Mesenchymal stem cell (in vitro differentiated cells and primary cell): ENCODE data around the gene AP3S2.
"Not testable (repeated sequence)": the region's sequence is repeated elsewhere in the genome, so short reads cannot be mapped to it uniquely, and the experiment has no call there.

ENCODE experiments used
- DNase-seq: peaks from one replicate; pipeline ENCODE4 v3.0.0-alpha.2; 2013
- H2AFZ ChIP-seq: one replicate; pipeline ENCODE4 v1.6.1; 2013; ENCODE audit warnings: low read depth, mild to moderate bottlenecking, control low read depth, inconsistent platforms, low read length, moderate library complexity
- H2AK5ac ChIP-seq: 2 replicates; pipeline ENCODE4 v1.6.1; 2013; ENCODE audit warnings: low read length, moderate library complexity, mild to moderate bottlenecking, inconsistent platforms; ENCODE audit not compliant: severe bottlenecking
- H2BK120ac ChIP-seq: one replicate; pipeline ENCODE4 v1.6.1; 2013; ENCODE audit warnings: low read depth, mild to moderate bottlenecking, inconsistent platforms, low read length, moderate library complexity
- H2BK12ac ChIP-seq, 2 experiments: one replicate each; pipeline ENCODE4 v1.6.1; 2013; ENCODE audit warnings: inconsistent platforms in 2 of 2, low read length in 2 of 2, mild to moderate bottlenecking in 2 of 2, moderate library complexity in 2 of 2, control low read depth in 1 of 2
- H2BK15ac ChIP-seq: one replicate; pipeline ENCODE4 v1.6.1; 2013; ENCODE audit warnings: mild to moderate bottlenecking, low read depth, inconsistent platforms; ENCODE audit not compliant: poor library complexity, severe bottlenecking
- H2BK5ac ChIP-seq: 2 replicates; pipeline ENCODE4 v1.6.1; 2013; ENCODE audit warnings: low read depth, mild to moderate bottlenecking, low read length, control low read depth, inconsistent platforms; ENCODE audit not compliant: poor library complexity, severe bottlenecking
- H3K14ac ChIP-seq, 2 experiments: one replicate each; pipeline ENCODE4 v1.6.1; 2013; ENCODE audit warnings: inconsistent platforms in 2 of 2, low read length in 2 of 2, control low read depth in 1 of 2, mild to moderate bottlenecking in 1 of 2, moderate library complexity in 1 of 2
- H3K18ac ChIP-seq, 2 experiments: one replicate each; pipeline ENCODE4 v1.6.1; 2013; ENCODE audit warnings: inconsistent platforms in 2 of 2, low read length in 2 of 2, control low read depth in 1 of 2, low read depth in 1 of 2, mild to moderate bottlenecking in 1 of 2
- H3K23ac ChIP-seq, 2 experiments: one replicate each; pipeline ENCODE4 v1.6.1; 2013; ENCODE audit warnings: inconsistent platforms in 2 of 2, low read length in 2 of 2, mild to moderate bottlenecking in 2 of 2, moderate library complexity in 2 of 2, control low read depth in 1 of 2
- H3K27ac ChIP-seq: 2 replicates; pipeline ENCODE4 v1.5.1; 2013; ENCODE audit warnings: mild to moderate bottlenecking, moderate library complexity, low read length, control low read depth, inconsistent platforms; ENCODE audit not compliant: poor library complexity, severe bottlenecking
- H3K27me3 ChIP-seq, 2 experiments: 2 replicates each; pipeline versions ENCODE4 v1.6.1 to v1.7.0; 2013; ENCODE audit warnings: low read length in 2 of 2, mild to moderate bottlenecking in 2 of 2, moderate library complexity in 2 of 2, control low read depth in 1 of 2, inconsistent platforms in 1 of 2; ENCODE audit not compliant: control insufficient read depth in 1 of 2, insufficient read depth in 1 of 2
- H3K36me3 ChIP-seq, 2 experiments: 2 replicates each; pipeline versions ENCODE4 v1.6.1 to v1.7.0; 2013; ENCODE audit warnings: low read length in 2 of 2, control low read depth in 1 of 2, inconsistent platforms in 1 of 2, low read depth in 1 of 2, mild to moderate bottlenecking in 1 of 2; ENCODE audit not compliant: insufficient read depth in 2 of 2, control insufficient read depth in 1 of 2
- H3K4ac ChIP-seq, 2 experiments: one replicate each; pipeline ENCODE4 v1.6.1; 2013; ENCODE audit warnings: inconsistent platforms in 2 of 2, low read length in 2 of 2, mild to moderate bottlenecking in 2 of 2, moderate library complexity in 2 of 2, control low read depth in 1 of 2, low read depth in 1 of 2
- H3K4me1 ChIP-seq: 2 replicates; pipeline ENCODE4 v1.6.1; 2013; ENCODE audit warnings: low read depth, low read length, control low read depth; ENCODE audit not compliant: control insufficient read depth, insufficient read depth
- H3K4me2 ChIP-seq: 2 replicates; pipeline ENCODE4 v1.6.1; 2013; ENCODE audit warnings: low read length, mild to moderate bottlenecking, inconsistent platforms; ENCODE audit not compliant: poor library complexity, severe bottlenecking
- H3K4me3 ChIP-seq, 2 experiments: 2 replicates each; pipeline versions ENCODE4 v1.5.1 to v1.7.0; 2013; ENCODE audit warnings: low read length in 2 of 2, mild to moderate bottlenecking in 2 of 2, control low read depth in 1 of 2, low read depth in 1 of 2; ENCODE audit not compliant: insufficient read depth in 1 of 2
- H3K79me1 ChIP-seq: replicated peaks from 2 replicates; pipeline ENCODE4 v1.6.1; 2013; ENCODE audit warnings: mild to moderate bottlenecking, control low read depth, low read length, inconsistent platforms; ENCODE audit not compliant: poor library complexity, severe bottlenecking
- H3K9ac ChIP-seq: 2 replicates; pipeline ENCODE4 v1.7.0; 2013; ENCODE audit warnings: mild to moderate bottlenecking, low read length, moderate library complexity
- H3K9me3 ChIP-seq: 2 replicates; pipeline ENCODE4 v1.7.0; 2013; ENCODE audit warnings: mild to moderate bottlenecking, low read length; ENCODE audit not compliant: control insufficient read depth
- H4K8ac ChIP-seq: one replicate; pipeline ENCODE4 v1.6.1; 2013; ENCODE audit warnings: inconsistent platforms, mild to moderate bottlenecking, low read length, moderate library complexity
- H4K91ac ChIP-seq: one replicate; pipeline ENCODE4 v1.6.1; 2013; ENCODE audit warnings: mild to moderate bottlenecking, low read length, inconsistent platforms
- WGBS: methylation state at CpG from one replicate; pipeline ENCODE4 v1.1.7; 2013; ENCODE audit warnings: mixed read lengths; 5-methylcytosine and 5-hydroxymethylcytosine counted together

The AP3S2 gene

DNA sequence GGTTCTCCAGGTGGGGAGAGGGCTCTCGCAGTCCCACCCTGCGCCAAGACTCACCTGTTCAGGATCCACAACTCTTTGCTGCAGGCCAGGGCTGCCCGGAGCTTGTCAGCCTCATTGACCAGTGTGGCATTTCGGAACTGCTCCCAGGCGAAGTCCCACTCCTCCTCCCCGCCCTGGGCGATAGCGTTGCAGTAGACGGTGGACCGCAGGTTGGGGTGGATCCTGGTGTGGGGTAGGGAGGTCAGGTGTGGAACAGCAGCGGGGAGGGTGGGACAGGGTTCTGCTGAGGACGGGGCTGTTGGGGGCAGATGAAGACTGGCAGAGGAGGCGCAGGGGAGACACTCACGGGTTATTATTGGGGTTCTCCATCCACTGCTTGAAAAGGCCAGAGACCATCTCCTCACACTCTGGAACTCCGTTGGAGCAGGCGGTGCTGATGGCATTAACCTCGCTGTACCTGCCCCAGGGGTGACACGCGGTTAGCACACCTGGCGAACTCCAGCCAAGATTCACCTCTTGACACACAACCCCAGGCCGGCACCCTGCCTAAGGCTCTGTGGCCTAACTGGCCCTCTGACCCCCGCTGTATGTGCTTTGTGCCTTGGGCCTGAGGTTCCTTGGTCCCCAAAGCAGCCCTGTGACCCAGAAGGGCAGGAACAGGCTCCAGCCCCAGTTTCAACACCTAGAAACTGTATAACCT lies 101.5 kb downstream of the AP3S2 start:
- Histone ChIP-seq H3K79me1 (no peaks in the 10 kb centered on the region), H3K4me3 (no peak overlapping the region), H3K14ac (no peak overlapping the region), H3K27ac (no peak overlapping the region), H3K27me3 (no peaks in the 10 kb centered on the region), H3K36me3 (peaks cover 30 to 92% of the 10 kb centered on the region in 2 experiments), H3K18ac (no peak overlapping the region), H3K4me1 (peaks cover 4% of the 10 kb centered on the region), H2AFZ (no peak overlapping the region), H2BK120ac (no peak overlapping the region), H2BK5ac (no peak overlapping the region), H2BK12ac (no peak overlapping the region), H4K8ac (no peak overlapping the region), H3K23ac (no peak overlapping the region), H3K9ac (peak overlapping the region; percentile 29), H3K4ac (no peak overlapping the region), H2AK5ac (no peak overlapping the region), H3K4me2 (no peak overlapping the region), H4K91ac (no peak overlapping the region), H3K9me3 (no peaks in the 10 kb centered on the region), H2BK15ac (no peak overlapping the region)
- WGBS = 93% methylated on average over 20 of the region's 22 CpGs
- no peak for DNase-seq

DNA sequence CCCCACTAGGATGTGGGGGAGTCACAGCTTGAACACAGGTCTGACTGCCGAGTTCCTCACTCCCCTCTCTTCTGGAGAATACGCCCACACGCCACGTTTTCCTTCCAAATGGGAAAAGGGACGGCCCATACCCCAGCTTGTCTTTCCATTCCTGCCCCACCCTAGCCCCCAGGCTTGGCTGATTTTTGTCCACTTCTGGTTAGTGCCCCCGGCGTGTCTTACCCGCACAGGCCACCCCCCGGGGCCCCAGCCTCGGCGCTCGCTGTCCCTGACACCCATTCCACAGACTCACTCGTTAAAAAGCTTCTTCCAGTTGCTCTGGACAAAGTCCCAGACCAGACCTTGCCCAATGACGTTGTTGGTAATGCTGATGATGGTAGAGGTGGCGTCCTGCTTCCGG lies 103.1 kb downstream of the AP3S2 start:
- Histone ChIP-seq H3K36me3 (peaks cover 26 to 91% of the 10 kb centered on the region in 2 experiments), H3K23ac (no peak overlapping the region), H2BK15ac (no peak overlapping the region), H4K91ac (no peak overlapping the region), H3K14ac (no peak overlapping the region), H3K9me3 (no peaks in the 10 kb centered on the region), H3K27me3 (no peaks in the 10 kb centered on the region), H2BK120ac (no peak overlapping the region), H3K4me3 (no peak overlapping the region), H3K4me2 (no peak overlapping the region), H2BK5ac (no peak overlapping the region), H2AFZ (no peak overlapping the region), H3K18ac (no peak overlapping the region), H4K8ac (no peak overlapping the region), H3K4ac (no peak overlapping the region), H3K4me1 (peaks cover 4% of the 10 kb centered on the region), H3K9ac (no peak overlapping the region), H3K79me1 (no peaks in the 10 kb centered on the region), H2AK5ac (no peak overlapping the region), H3K27ac (no peak overlapping the region), H2BK12ac (no peak overlapping the region)
- WGBS = 93% methylated on average over 14 of the region's 16 CpGs
- no peak for DNase-seq

DNA sequence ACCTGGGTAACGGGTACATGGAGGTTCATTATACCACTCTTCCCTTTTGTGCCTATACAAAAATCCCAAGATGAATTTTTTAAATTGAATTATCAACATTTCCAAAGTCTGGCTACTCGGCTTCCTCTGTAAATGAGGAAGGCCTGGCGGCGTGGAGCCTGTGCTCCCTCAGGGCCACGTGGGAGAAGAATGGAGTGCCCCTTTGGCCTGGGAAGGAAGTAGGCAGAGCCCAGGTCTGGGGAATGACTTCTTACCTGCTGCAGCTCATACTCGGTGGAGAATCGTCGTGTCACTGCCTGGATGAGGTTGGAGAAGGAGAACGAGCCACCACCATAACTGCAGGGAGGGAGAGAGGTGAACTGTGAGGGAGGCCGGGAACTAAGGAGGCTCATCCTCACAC lies 103.6 kb downstream of the AP3S2 start:
- Histone ChIP-seq H3K4ac (no peak overlapping the region), H2AK5ac (no peak overlapping the region), H2BK15ac (no peak overlapping the region), H3K9me3 (no peaks in the 10 kb centered on the region), H2BK120ac (no peak overlapping the region), H3K4me3 (no peak overlapping the region), H3K27me3 (no peaks in the 10 kb centered on the region), H4K8ac (no peak overlapping the region), H3K27ac (no peak overlapping the region), H3K4me1 (peaks cover 4% of the 10 kb centered on the region), H2BK12ac (no peak overlapping the region), H2BK5ac (no peak overlapping the region), H3K9ac (no peak overlapping the region), H3K79me1 (no peaks in the 10 kb centered on the region), H3K23ac (no peak overlapping the region), H3K14ac (no peak overlapping the region), H3K18ac (no peak overlapping the region), H2AFZ (no peak overlapping the region), H3K4me2 (no peak overlapping the region), H4K91ac (no peak overlapping the region), H3K36me3 (peaks cover 26 to 91% of the 10 kb centered on the region in 2 experiments)
- WGBS = 94% methylated on average over 10 of the region's 10 CpGs
- no peak for DNase-seq

- H2AK5ac ChIP-seq, H3K79me1 ChIP-seq, H2BK120ac ChIP-seq, H2BK12ac ChIP-seq, H3K14ac ChIP-seq, H3K4me2 ChIP-seq, H2BK15ac ChIP-seq, H3K4me3 ChIP-seq, H3K9me3 ChIP-seq, DNase-seq, H3K23ac ChIP-seq, H3K27ac ChIP-seq, H3K4me1 ChIP-seq, H4K8ac ChIP-seq, H2BK5ac ChIP-seq, H3K18ac ChIP-seq, H3K27me3 ChIP-seq, H3K9ac ChIP-seq, H2AFZ ChIP-seq, H4K91ac ChIP-seq, H3K4ac ChIP-seq: not testable (repeated sequence)
- H3K36me3 ChIP-seq = peaks cover 36 to 90% of the 10 kb centered on the region in 2 experiments
- WGBS = no CpG with 5 or more reads among the region's 4 CpGs
Observed at GRCh38 chr15:89788585-89788984, 105.2 kb downstream of the AP3S2 start.
